Calu3 (cell line): ENCODE data around the gene DNAJB2. TPM values are rescaled to one million over a fixed set of nuclear protein-coding genes. Genes with fewer than 3 reads are reported as not detected.

Experiments used
- BruUV-seq: library from RNA; stranded (reverse); fragments of 400-500 nt; replicated peaks from 2 replicates; lab custom pipeline; 2021; lab: Mats Ljungman, UMichigan
- CTCF ChIA-PET: fragments of 300-600 bp; sonication (Branson Sonifier 250); formaldehyde crosslinking; loops from one replicate; lab custom pipeline; 2022; ENCODE audit warnings: antibody characterized with exemption; lab: Charles Lee
- DNase-seq: peaks from one replicate; pipeline ENCODE4 v3.0.0; 2022
- H3K27ac Mint-ChIP-seq: one replicate; pipeline ENCODE4 v1.8.0; 2022; ENCODE audit warnings: mixed read lengths; ENCODE audit not compliant: unreplicated experiment
- H3K27me3 Mint-ChIP-seq: one replicate; pipeline ENCODE4 v1.8.0; 2022; ENCODE audit warnings: mixed read lengths; ENCODE audit not compliant: unreplicated experiment
- H3K36me3 Mint-ChIP-seq: one replicate; pipeline ENCODE4 v1.8.0; 2022; ENCODE audit warnings: mild to moderate bottlenecking, moderate library complexity, mixed read lengths; ENCODE audit not compliant: insufficient read depth, unreplicated experiment
- H3K4me1 Mint-ChIP-seq: one replicate; pipeline ENCODE4 v1.8.0; 2022; ENCODE audit warnings: mild to moderate bottlenecking, low read depth, mixed read lengths; ENCODE audit not compliant: unreplicated experiment
- H3K4me3 Mint-ChIP-seq: one replicate; pipeline ENCODE4 v1.8.0; 2022; ENCODE audit warnings: mild to moderate bottlenecking, low read depth, moderate library complexity, mixed read lengths; ENCODE audit not compliant: unreplicated experiment
- H3K9me3 Mint-ChIP-seq: one replicate; pipeline ENCODE4 v1.8.0; 2022; ENCODE audit warnings: low read depth, mixed read lengths; ENCODE audit not compliant: unreplicated experiment
- intact Hi-C: fragments of 100-400 bp; cut with micrococcal nuclease; formaldehyde crosslinking; loops from one replicate; pipeline ENCODE4 v1.10.0; 2022; ENCODE audit not compliant: unreplicated experiment
- total RNA-seq: library from RNA; stranded (reverse); gene quantifications from 2 replicates; pipeline ENCODE4 v1.2.3, GENCODE V29; 2022
- TF ChIP-seq, protein P1 (sequence below): fragments of 200-600 bp; IDR thresholded peaks from one replicate; pipeline ENCODE4 v1.8.0; 2022; ENCODE audit warnings: antibody characterized with exemption; ENCODE audit not compliant: unreplicated experiment

Gene DNAJB2
- total RNA-seq, 1 experiment from 2014 or later, result 68.2 TPM

DNA sequence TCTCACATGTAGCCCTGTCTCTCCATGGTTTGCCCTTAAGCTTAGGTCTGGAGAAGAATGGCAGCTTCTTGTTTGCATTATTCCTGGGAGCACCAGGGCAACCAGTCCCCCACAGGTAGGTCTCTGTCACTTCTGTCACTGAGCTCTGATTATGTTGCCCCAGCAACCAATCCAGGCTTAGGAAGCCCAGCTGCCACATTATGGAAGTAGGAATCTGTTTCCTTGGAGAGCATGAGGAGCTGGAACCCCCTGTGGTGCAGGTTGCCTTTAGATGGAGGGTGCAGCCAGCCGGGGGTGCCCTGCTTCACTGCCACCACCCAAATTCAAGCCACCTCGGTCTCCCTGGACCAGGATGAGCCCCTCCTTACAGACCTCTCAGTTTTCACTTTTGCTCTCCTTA lies 48.6 kb downstream of the DNAJB2 start:
- H3K9me3 Mint-ChIP-seq, result no peaks in the 10 kb centered on the region
- no peak for DNase-seq
- H3K4me3 Mint-ChIP-seq, result no peak overlapping the region
- no peak overlapping the region for H3K27ac Mint-ChIP-seq
- TF ChIP-seq, protein P1, sequence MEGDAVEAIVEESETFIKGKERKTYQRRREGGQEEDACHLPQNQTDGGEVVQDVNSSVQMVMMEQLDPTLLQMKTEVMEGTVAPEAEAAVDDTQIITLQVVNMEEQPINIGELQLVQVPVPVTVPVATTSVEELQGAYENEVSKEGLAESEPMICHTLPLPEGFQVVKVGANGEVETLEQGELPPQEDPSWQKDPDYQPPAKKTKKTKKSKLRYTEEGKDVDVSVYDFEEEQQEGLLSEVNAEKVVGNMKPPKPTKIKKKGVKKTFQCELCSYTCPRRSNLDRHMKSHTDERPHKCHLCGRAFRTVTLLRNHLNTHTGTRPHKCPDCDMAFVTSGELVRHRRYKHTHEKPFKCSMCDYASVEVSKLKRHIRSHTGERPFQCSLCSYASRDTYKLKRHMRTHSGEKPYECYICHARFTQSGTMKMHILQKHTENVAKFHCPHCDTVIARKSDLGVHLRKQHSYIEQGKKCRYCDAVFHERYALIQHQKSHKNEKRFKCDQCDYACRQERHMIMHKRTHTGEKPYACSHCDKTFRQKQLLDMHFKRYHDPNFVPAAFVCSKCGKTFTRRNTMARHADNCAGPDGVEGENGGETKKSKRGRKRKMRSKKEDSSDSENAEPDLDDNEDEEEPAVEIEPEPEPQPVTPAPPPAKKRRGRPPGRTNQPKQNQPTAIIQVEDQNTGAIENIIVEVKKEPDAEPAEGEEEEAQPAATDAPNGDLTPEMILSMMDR, result no peak
- H3K36me3 Mint-ChIP-seq, result no peaks in the 10 kb centered on the region
- H3K4me1 Mint-ChIP-seq, result no peaks in the 10 kb centered on the region
- intact Hi-C loops, result no loop called here
- no TSS peak for BruUV-seq
- CTCF ChIA-PET, result no interaction called here
- H3K27me3 Mint-ChIP-seq, result peaks cover 94% of the 10 kb centered on the region

DNA sequence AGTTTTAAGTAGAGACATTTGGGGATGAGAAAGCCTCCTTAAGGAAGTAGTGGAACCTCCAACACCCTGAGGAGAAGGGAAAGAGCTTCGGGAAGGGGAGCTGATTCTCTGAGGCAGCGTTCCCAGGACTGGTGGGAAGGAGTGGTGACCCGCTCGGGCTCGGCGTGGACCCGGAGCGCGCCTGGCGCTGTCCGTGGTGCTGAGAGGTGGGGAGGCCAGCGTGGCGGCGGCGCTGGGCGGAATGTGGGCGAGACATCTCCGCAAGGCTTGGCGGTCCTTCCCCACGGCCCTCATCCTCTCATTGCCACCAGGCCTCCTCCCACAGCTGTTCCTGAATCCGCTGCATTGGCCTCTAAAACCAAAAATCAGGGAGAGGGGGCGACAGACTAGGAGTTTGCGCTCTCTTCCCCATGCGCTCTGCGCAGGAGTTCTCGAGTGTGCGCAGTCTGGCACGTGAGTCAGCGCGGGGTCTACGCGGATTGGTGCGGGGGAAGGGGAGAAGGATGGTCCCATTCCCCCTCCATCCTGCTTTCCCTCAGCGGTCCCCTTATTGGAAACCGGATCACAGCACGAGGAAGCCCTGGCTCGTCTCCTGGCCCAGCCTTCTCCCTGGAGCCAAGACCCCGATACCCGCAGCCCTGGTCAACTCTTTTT lies 52.5 kb downstream of the DNAJB2 start:
- H3K4me3 Mint-ChIP-seq, result no peak overlapping the region
- H3K36me3 Mint-ChIP-seq, result no peaks in the 10 kb centered on the region
- CTCF ChIA-PET, result interaction anchor here (0.5 kb wide), 1 partner anchor 325 kb away, joined by 3 read pairs; no protein-coding TSS in a partner anchor

DNA sequence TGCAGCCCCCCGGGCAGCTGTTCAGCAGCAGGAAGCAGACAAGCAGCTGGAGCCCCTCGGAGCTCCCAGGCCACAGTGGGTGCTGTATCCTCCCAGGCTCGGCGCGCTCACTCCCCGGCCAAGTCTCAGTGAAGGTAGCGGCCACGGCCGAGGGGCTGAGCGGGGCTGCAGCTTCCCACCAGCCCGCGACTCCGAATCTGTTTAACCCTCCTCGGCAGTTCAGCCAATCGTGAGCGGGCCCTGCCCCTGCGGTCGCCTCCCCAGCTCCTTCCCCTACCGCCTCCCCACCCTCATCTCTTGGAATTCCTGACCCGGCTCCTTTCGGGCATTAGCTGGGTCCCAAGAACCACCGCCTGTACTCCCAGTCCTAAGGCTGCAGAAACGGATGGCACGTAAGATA lies 53.4 kb downstream of the DNAJB2 start, which contains the start of gene RESP18:
Gene RESP18 (minus strand): TSS at position 203 of the 400 bp plus-strand sequence.
- intact Hi-C loops, result no loop called here
- DNase-seq, result no peak
- Mint-ChIP-seq H3K27ac (no peak within 1 kb of the TSS), H3K36me3 (no peaks in the 10 kb centered on the region), H3K4me1 (no peaks in the 10 kb centered on the region), H3K4me3 (no peak within 1 kb of the TSS), H3K27me3 (peaks cover 99% of the 10 kb centered on the region), H3K9me3 (no peaks in the 10 kb centered on the region)
- CTCF ChIA-PET, result no interaction called here
- BruUV-seq, result no TSS peak
- TF ChIP-seq, protein P1, result no peak

More for the DNA sequence above, 52.5 kb downstream of the DNAJB2 start:
- no peak for DNase-seq
- Mint-ChIP-seq H3K27me3 (peaks cover 97% of the 10 kb centered on the region), H3K4me1 (no peaks in the 10 kb centered on the region), H3K9me3 (no peaks in the 10 kb centered on the region), H3K27ac (no peak overlapping the region)
- BruUV-seq, result no TSS peak
- intact Hi-C loops, result no loop called here
- TF ChIP-seq, protein P1, result no peak

DNA sequence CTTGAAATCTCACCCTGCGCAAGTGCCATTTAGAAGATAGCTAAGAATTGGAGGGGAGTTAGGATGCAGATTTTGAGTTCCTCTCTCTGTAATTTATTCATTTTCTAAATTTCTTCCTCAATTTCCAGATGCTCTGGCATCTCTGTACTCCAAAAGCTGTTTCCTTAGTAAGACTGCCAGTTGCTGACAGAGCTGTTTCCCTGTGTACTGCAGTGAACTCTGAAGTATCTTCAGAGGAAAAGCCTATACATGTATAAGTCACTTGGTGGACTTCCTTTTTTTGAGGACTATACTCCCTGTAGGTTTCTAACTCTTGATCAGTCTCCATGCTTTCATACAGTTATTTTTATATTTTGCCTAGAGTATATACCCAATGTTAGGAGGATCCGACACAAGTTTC lies 54.9 kb downstream of the DNAJB2 start:
- Mint-ChIP-seq H3K36me3 (no peaks in the 10 kb centered on the region), H3K4me3 (no peak overlapping the region), H3K27me3 (peaks cover 98% of the 10 kb centered on the region), H3K4me1 (no peaks in the 10 kb centered on the region), H3K27ac (no peak overlapping the region), H3K9me3 (no peaks in the 10 kb centered on the region)
- no TSS peak for BruUV-seq
- TF ChIP-seq, protein P1, result no peak
- intact Hi-C loops, result no loop called here
- CTCF ChIA-PET, result interaction anchor here (1.0 kb wide), 1 partner anchor 21 kb away, joined by 4 read pairs; no protein-coding TSS in a partner anchor
- no peak for DNase-seq
